ENCODE results near the gene CHIT1. TPM values are rescaled to one million over a fixed set of nuclear protein-coding genes. Genes with fewer than 3 reads are reported as not detected.

Gene CHIT1
- total RNA-seq, 4 donors from 2014 or later, result 0.07 to 0.77 TPM; not detected in 2

Other genes with a start within 250 kb of the CHIT1 start
- 100 to 1,000 TPM in 1 of 4 donors, 10 to 100 TPM in 3; 25.9 to 109 (median 68.1) TPM for gene TMEM183A, start 222.3 kb downstream of the CHIT1 start, total RNA-seq
- 1 to 10 TPM in 2 of 4 donors, under 1 TPM in 1, not detected in 1; 0.26 to 7.6 (median 6.5) TPM for gene PPFIA4, start 203.2 kb downstream of the CHIT1 start, total RNA-seq
- not detected for gene MYOG, start 143.7 kb downstream of the CHIT1 start, total RNA-seq
- 1 to 10 TPM in 2 of 4 donors, not detected in 2; 3.0 TPM for gene ADORA1, start 101.9 kb downstream of the CHIT1 start, total RNA-seq
- under 1 TPM in 1 of 4 donors, not detected in 3; 0.64 TPM for gene MYBPH, start 53.8 kb downstream of the CHIT1 start, total RNA-seq
- gene CHI3L1, start 43.0 kb downstream of the CHIT1 start, total RNA-seq, result 10 to 100 TPM in 2 of 4 donors, 1 to 10 TPM in 1, not detected in 1; 6.2 to 28.2 (median 21.2) TPM
- 10 to 100 TPM; 14.6 to 95.9 (median 56.5) TPM for gene BTG2, start 75.8 kb upstream of the CHIT1 start, total RNA-seq
- 100 to 1,000 TPM in 1 of 4 donors, 10 to 100 TPM in 3; 41.8 to 119 (median 82.7) TPM for gene FMOD, start 121.4 kb upstream of the CHIT1 start, total RNA-seq
- 100 to 1,000 TPM in 1 of 4 donors, 10 to 100 TPM in 2, 1 to 10 TPM in 1; 6.2 to 117 (median 56.6) TPM for gene PRELP, start 246.1 kb upstream of the CHIT1 start, total RNA-seq

All from uterus (tissue), 4 donors.